Neural cell (in vitro differentiated cells): ENCODE measurements around the gene SLC36A4. TPM values are rescaled to one million over a fixed set of nuclear protein-coding genes. Genes with fewer than 3 reads are reported as not detected.

Experiments
- H2AFZ ChIP-seq: fragments of 200-600, 300-800 bp; sonication (generic), shearing (Covaris generic); 2 replicates; pipeline ENCODE4 v1.6.0; 2014; ENCODE audit warnings: low read depth, mild to moderate bottlenecking, antibody characterized with exemption, low read length, moderate library complexity
- H3F3A ChIP-seq: fragments of 200-600 bp; shearing (Covaris generic); 2 replicates; pipeline ENCODE4 v1.6.1; 2016; ENCODE audit warnings: mild to moderate bottlenecking, moderate library complexity, mixed read lengths, antibody characterized with exemption, low read length; ENCODE audit not compliant: insufficient read depth, poor library complexity, severe bottlenecking
- H3K27ac ChIP-seq: fragments of 200-600, 300-800 bp; sonication (generic), shearing (Covaris generic); 2 replicates; pipeline ENCODE4 v1.5.1; 2014; ENCODE audit warnings: mild to moderate bottlenecking, low read length, moderate library complexity
- H3K27me3 ChIP-seq: fragments of 300-800, 200-600 bp; sonication (generic), shearing (Covaris generic); 2 replicates; pipeline ENCODE4 v1.6.0; 2014; ENCODE audit warnings: mild to moderate bottlenecking, low read depth, low read length, moderate library complexity; ENCODE audit not compliant: insufficient read depth
- H3K36me3 ChIP-seq: fragments of 300-800, 200-600 bp; sonication (generic), shearing (Covaris generic); 2 replicates; pipeline ENCODE4 v1.5.1; 2014; ENCODE audit warnings: mild to moderate bottlenecking, antibody characterized with exemption, low read length, moderate library complexity; ENCODE audit not compliant: insufficient read depth
- H3K4me2 ChIP-seq: fragments of 300-800, 200-600 bp; sonication (generic), shearing (Covaris generic); 2 replicates; pipeline ENCODE4 v1.6.0; 2014; ENCODE audit warnings: mild to moderate bottlenecking, low read length
- H3K4me3 ChIP-seq: fragments of 300-800, 200-600 bp; sonication (generic), shearing (Covaris generic); 2 replicates; pipeline ENCODE4 v1.5.1; 2014; ENCODE audit warnings: mild to moderate bottlenecking, low read length, moderate library complexity
- H3K79me2 ChIP-seq: fragments of 200-600 bp; shearing (Covaris generic); replicated peaks from 2 replicates; pipeline ENCODE4 v1.6.0; 2014; ENCODE audit warnings: mild to moderate bottlenecking, low read length, moderate library complexity; ENCODE audit not compliant: insufficient read depth
- H3K9ac ChIP-seq: fragments of 300-800, 200-600 bp; sonication (generic), shearing (Covaris generic); 2 replicates; pipeline ENCODE4 v1.6.1; 2016; ENCODE audit warnings: mild to moderate bottlenecking, low read length, mixed read lengths
- H3K9me2 ChIP-seq: fragments of 200-600 bp; shearing (Covaris generic); 2 replicates; pipeline ENCODE4 v1.6.1; 2016; ENCODE audit warnings: mild to moderate bottlenecking, low read length, mixed read lengths; ENCODE audit not compliant: insufficient read depth
- H3K9me3 ChIP-seq: fragments of 200-600, 300-800 bp; sonication (generic), shearing (Covaris generic); 2 replicates; pipeline ENCODE4 v1.6.1; 2016; ENCODE audit warnings: mild to moderate bottlenecking, mixed run types, low read length, moderate library complexity, mixed read lengths
- H4K20me1 ChIP-seq: fragments of 200-600 bp; shearing (Covaris generic); 2 replicates; pipeline ENCODE4 v1.6.1; 2016; ENCODE audit warnings: mild to moderate bottlenecking, mixed run types; ENCODE audit not compliant: insufficient read depth
- CTCF ChIP-seq: fragments of 450-650 bp; IDR thresholded peaks from 2 replicates; pipeline ENCODE4 v1.5.1; 2014; ENCODE audit warnings: antibody characterized with exemption, mild to moderate bottlenecking, moderate library complexity; ENCODE audit not compliant: poor library complexity, severe bottlenecking
- EP300 ChIP-seq: fragments of 450-650 bp; conservative IDR thresholded peaks from 2 replicates; pipeline ENCODE4 v1.6.1; 2014; ENCODE audit warnings: antibody characterized with exemption, mild to moderate bottlenecking, moderate library complexity; ENCODE audit not compliant: poor library complexity, severe bottlenecking
- EZH2 ChIP-seq: fragments of 200-600, 300-800 bp; shearing (Covaris generic), sonication (generic); IDR thresholded peaks from 2 replicates; pipeline ENCODE4 v1.6.1; 2014; ENCODE audit warnings: antibody characterized with exemption, low read length, borderline replicate concordance, mild to moderate bottlenecking; ENCODE audit not compliant: insufficient read depth, poor library complexity, severe bottlenecking
- MXI1 ChIP-seq: fragments of 450-650 bp; conservative IDR thresholded peaks from 2 replicates; pipeline ENCODE4 v1.6.1; 2014; ENCODE audit warnings: antibody characterized with exemption, mild to moderate bottlenecking; ENCODE audit not compliant: poor library complexity, severe bottlenecking
- POLR2AphosphoS5 ChIP-seq: IDR thresholded peaks from 2 replicates; pipeline ENCODE4 v1.6.1; 2012
- RAD21 ChIP-seq: fragments of 450-650 bp; conservative IDR thresholded peaks from 2 replicates; pipeline ENCODE4 v1.6.1; 2014; ENCODE audit warnings: antibody characterized with exemption, mild to moderate bottlenecking, moderate library complexity
- SMC3 ChIP-seq: fragments of 450-650 bp; conservative IDR thresholded peaks from 2 replicates; pipeline ENCODE4 v1.6.1; 2014; ENCODE audit warnings: antibody characterized with exemption, mild to moderate bottlenecking, moderate library complexity; ENCODE audit not compliant: poor library complexity
- TAF1 ChIP-seq: IDR thresholded peaks from 2 replicates; pipeline ENCODE4 v1.6.1; 2012; ENCODE audit warnings: low read depth
- polyA plus RNA-seq: library from polyadenylated mRNA; depleted of rRNA; stranded (reverse); fragments of >200 nt; gene quantifications from 2 replicates; pipeline ENCODE4 v1.2.3, GENCODE V29; 2014
- TF ChIP-seq, protein P1 (sequence below): IDR thresholded peaks from 2 replicates; pipeline ENCODE4 v1.6.1; 2012; ENCODE audit warnings: borderline replicate concordance

SLC36A4 gene
- polyA plus RNA-seq, 1 donor from 2014 or later: 34.9 TPM

DNA sequence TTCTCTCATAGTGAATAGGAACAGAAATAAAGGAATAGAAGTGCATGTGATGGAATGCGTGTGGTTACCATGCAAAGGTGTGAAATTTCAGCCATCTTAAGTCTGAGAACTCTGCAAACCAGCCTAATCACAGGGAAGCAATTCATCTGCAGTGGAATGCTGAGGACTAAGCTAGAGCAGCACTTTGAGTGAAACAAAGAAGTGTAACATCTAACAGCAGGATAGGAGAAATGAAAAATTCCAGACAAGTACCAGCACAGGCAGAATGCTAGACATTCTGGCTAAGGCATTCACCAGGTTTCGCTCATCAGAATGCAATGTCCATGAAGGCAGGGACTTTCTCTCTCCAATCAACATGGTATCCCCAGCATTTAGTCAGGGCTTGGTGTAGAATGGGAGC, 41.2 kb upstream of the SLC36A4 start:
- H3K27me3 ChIP-seq: no peaks in the 10 kb centered on the region
- no peak overlapping the region for H3K4me2 ChIP-seq
- H3K9me3 ChIP-seq: no peaks in the 10 kb centered on the region
- no peaks in the 10 kb centered on the region for H4K20me1 ChIP-seq
- H3K4me3 ChIP-seq: no peak overlapping the region
- no peak overlapping the region for H3K9ac ChIP-seq
- no peaks in the 10 kb centered on the region for H3K9me2 ChIP-seq
- no peaks in the 10 kb centered on the region for H3K36me3 ChIP-seq
- H3K79me2 ChIP-seq: no peaks in the 10 kb centered on the region
- no peaks in the 10 kb centered on the region for H3F3A ChIP-seq
- H2AFZ ChIP-seq: no peak overlapping the region
- TF ChIP-seq RAD21 (no peak), POLR2AphosphoS5 (no peak), MXI1 (no peak), CTCF (no peak), EP300 (no peak), TAF1 (no peak), SMC3 (no peak), EZH2 (no peak)
- TF ChIP-seq, protein P1, sequence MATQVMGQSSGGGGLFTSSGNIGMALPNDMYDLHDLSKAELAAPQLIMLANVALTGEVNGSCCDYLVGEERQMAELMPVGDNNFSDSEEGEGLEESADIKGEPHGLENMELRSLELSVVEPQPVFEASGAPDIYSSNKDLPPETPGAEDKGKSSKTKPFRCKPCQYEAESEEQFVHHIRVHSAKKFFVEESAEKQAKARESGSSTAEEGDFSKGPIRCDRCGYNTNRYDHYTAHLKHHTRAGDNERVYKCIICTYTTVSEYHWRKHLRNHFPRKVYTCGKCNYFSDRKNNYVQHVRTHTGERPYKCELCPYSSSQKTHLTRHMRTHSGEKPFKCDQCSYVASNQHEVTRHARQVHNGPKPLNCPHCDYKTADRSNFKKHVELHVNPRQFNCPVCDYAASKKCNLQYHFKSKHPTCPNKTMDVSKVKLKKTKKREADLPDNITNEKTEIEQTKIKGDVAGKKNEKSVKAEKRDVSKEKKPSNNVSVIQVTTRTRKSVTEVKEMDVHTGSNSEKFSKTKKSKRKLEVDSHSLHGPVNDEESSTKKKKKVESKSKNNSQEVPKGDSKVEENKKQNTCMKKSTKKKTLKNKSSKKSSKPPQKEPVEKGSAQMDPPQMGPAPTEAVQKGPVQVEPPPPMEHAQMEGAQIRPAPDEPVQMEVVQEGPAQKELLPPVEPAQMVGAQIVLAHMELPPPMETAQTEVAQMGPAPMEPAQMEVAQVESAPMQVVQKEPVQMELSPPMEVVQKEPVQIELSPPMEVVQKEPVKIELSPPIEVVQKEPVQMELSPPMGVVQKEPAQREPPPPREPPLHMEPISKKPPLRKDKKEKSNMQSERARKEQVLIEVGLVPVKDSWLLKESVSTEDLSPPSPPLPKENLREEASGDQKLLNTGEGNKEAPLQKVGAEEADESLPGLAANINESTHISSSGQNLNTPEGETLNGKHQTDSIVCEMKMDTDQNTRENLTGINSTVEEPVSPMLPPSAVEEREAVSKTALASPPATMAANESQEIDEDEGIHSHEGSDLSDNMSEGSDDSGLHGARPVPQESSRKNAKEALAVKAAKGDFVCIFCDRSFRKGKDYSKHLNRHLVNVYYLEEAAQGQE: no peak
- H3K27ac ChIP-seq: no peak overlapping the region

DNA sequence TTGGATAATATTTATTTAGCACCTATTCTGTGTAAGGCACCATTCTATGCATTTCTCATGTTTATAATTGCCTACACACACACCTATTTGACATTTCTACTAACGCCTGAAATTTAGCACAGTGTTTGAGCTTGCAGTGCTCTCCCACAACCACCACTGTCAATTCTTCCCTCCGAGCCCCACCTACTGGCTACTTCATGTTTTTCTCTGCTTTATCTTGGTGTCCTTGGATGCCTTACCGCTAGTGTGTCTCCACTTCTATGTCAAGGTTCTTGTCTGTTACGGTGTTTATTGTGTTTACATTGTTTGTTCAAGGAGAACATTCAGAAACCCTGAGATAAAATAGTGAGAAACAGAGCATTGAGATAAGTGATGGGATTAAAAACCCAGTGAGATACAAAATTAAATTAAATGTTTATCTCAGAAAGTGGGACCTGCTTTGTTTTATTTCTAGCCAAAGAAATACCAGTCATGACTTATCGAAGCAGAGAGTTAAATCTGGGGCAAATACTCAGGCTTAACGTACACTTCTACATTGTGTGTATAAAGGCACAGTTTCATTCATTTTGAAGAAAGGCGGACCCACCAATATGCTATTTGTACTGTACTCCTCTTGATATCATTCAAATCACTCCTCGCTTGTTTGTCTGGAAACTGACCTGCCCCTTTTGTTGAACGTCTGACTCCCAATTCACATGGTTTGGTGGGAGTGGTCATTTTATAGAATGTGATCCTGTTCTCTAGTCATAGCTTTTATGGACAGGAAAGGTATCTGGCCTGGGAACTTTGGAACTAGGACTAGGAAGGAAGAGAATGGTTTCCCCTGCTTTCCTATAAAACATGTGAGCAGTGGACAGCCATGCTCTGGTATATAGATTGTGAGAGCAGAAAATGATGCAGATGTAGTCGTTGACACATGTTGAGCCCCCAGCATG, 39.2 kb upstream of the SLC36A4 start:
- H2AFZ ChIP-seq: no peak overlapping the region
- TF ChIP-seq SMC3: peak; percentile 59
- no peak for TF ChIP-seq MXI1
- TF ChIP-seq EZH2: no peak
- TF ChIP-seq RAD21: peak; percentile 55
- TF ChIP-seq EP300: no peak
- TF ChIP-seq CTCF: peak; percentile 70
- TF ChIP-seq POLR2AphosphoS5: no peak
- no peak for TF ChIP-seq TAF1

More for the DNA sequence above, 39.2 kb upstream of the SLC36A4 start:
- Histone ChIP-seq H3K4me3 (no peak overlapping the region), H3K4me2 (no peak overlapping the region), H3K36me3 (no peaks in the 10 kb centered on the region), H3K9ac (no peak overlapping the region), H3K9me2 (no peaks in the 10 kb centered on the region), H3K27me3 (no peaks in the 10 kb centered on the region), H3F3A (no peaks in the 10 kb centered on the region), H3K79me2 (no peaks in the 10 kb centered on the region), H4K20me1 (no peaks in the 10 kb centered on the region), H3K27ac (no peak overlapping the region), H3K9me3 (no peaks in the 10 kb centered on the region)
